Heart right ventricle (tissue), 16 donors: ENCODE data around the gene MGAT5B. TPM values are rescaled to one million over a fixed set of nuclear protein-coding genes. Genes with fewer than 3 reads are reported as not detected.

Source experiments
- ATAC-seq, 8 donors: fragments of 200-7000 bp; cut with Tn5 transposase; one replicate each; pipeline ENCODE4 v1.9.1; 2020; ENCODE audit warnings: mild to moderate bottlenecking in 8 of 8, moderate library complexity in 8 of 8, moderate number of reproducible peaks in 1 of 8
- DNase-seq, 2 donors: peaks; one replicate each; pipeline ENCODE4 v3.0.0-alpha.2; 2020
- H3K27ac ChIP-seq, 10 donors: fragments of 200-600 bp; sonication (generic) in 2 of 10; one replicate each; pipeline versions ENCODE4 v1.5.0 to v1.8.0; 2020 to 2022; ENCODE audit warnings: mild to moderate bottlenecking in 3 of 10
- H3K27me3 ChIP-seq, 7 donors: fragments of 200-600 bp; one replicate each; pipeline ENCODE4 v1.8.0; 2021 to 2022; ENCODE audit warnings: mild to moderate bottlenecking in 2 of 7
- H3K36me3 ChIP-seq, 9 donors: fragments of 200-600 bp; sonication (generic) in 1 of 9; one replicate each; pipeline versions ENCODE4 v1.5.0 to v1.8.0; 2020 to 2022; ENCODE audit warnings: mild to moderate bottlenecking in 2 of 9
- H3K4me1 ChIP-seq, 9 donors: fragments of 200-600 bp; sonication (generic) in 1 of 9; one replicate each; pipeline versions ENCODE4 v1.5.0 to v1.8.0; 2020 to 2022; ENCODE audit warnings: mild to moderate bottlenecking in 4 of 9
- H3K4me3 ChIP-seq, 10 donors: fragments of 200-600 bp; sonication (generic) in 2 of 10; one replicate each; pipeline versions ENCODE4 v1.5.0 to v1.8.0; 2020 to 2022; ENCODE audit warnings: mild to moderate bottlenecking in 7 of 10, moderate library complexity in 2 of 10
- H3K9me3 ChIP-seq, 11 donors: fragments of 200-600 bp in 10 of 11; sonication (generic) in 2 of 11; one replicate each; pipeline versions ENCODE4 v1.5.0 to v1.8.0; 2013 to 2022; ENCODE audit warnings: mild to moderate bottlenecking in 2 of 11, control low read depth in 1 of 11, moderate library complexity in 1 of 11
- CTCF ChIP-seq, 9 donors: fragments of 200-600 bp; sonication (generic) in 2 of 9; IDR thresholded peaks; one replicate each; pipeline versions ENCODE4 v1.5.0 to v1.8.0; 2021 to 2022; ENCODE audit warnings: antibody characterized with exemption in 9 of 9, mild to moderate bottlenecking in 5 of 9, moderate library complexity in 1 of 9
- WGBS, 2 donors: extraction: QIAGEN DNeasy Blood & Tissue Kit; methylation state at CpG; one replicate each; pipeline ENCODE4 v1.1.7; 2013; ENCODE audit warnings: inconsistent platforms in 1 of 2; 5-methylcytosine and 5-hydroxymethylcytosine counted together
- intact Hi-C, 10 donors: fragments of 100-400 bp; cut with DNase I; formaldehyde crosslinking; loops; one replicate each; pipeline versions ENCODE4 v1.11.1 to v1.14.2; 2022
- polyA plus RNA-seq, 2 donors: library from polyadenylated mRNA; stranded (reverse); fragments of 200-250 nt; gene quantifications; one replicate each; pipeline ENCODE4 v1.2.3, GENCODE V29; 2013
- total RNA-seq, 10 donors: library from RNA; stranded (reverse); fragmentation: NEBNext Ultra II Directional in 3 of 10; extraction: Animal tissue kit (Norgen Biotek cat#: 25700) in 3 of 10; gene quantifications; one replicate each; pipeline versions ENCODE4 v1.2.1 to v1.2.4, GENCODE V29; 2021 to 2023
- donor health status: Arrhythmogenic right ventricular cardiomyopathy.
- donor health status: ischemic (EF 13 %, LVEDD 7.1; RV severe dilation, severe dysfunction).
- donor health status: healthy with polysubstance abuse.
- donor health status: DM: no; HTN: yes; CAD: no.
- donor health status: DM: no; HTN: no; CAD: no.
- donor health status: ischemic (EF 25% LVEDD 6.9; RV normal size, moderate dysfunction).
- donor health status: ischemic (EF 25% LVEDD 5.7; RV mildly dilated, moderate dysfunction).
- donor health status: healthy.
- donor health status: DM: yes; HTN: yes; CAD: no.
- donor health status: Ischemic cardiomyopathy.
- donor health status: ischemic (EF 35%, LVEDD 5.7; RV mildly dilated, moderate dysfunction).
- donor health status: nonischemic (EF 11% LVEDD 7.7; RV severe dilation, severe dysfunction).
- donor health status: DM: yes; HTN: yes; CAD: no.
- donor health status: PGD.
- donor health status: ischemic (EF 29% LVEDD 5.4; RV normal size, mild dysfunction).
- donor health status: nonischemic (EF 23%, LVEDD 6.1; RV moderate dilation, normal function).

The MGAT5B gene
- total and polyA plus RNA-seq, 12 donors, result 0.09 to 0.29 (median 0.13) TPM; not detected in 8

- Histone ChIP-seq H3K4me1 (peaks cover 0 to 10% (median 5%) of the 10 kb centered on the region in 9 donors), H3K27me3 (peaks cover 0 to 12% (median 0%) of the 10 kb centered on the region in 7 donors), H3K4me3 (no peak overlapping the region), H3K36me3 (no peaks in the 10 kb centered on the region), H3K27ac (no peak overlapping the region), H3K9me3 (no peaks in the 10 kb centered on the region)
- DNase-seq (no peak), ATAC-seq (no peak)
- intact Hi-C loops, result no loop called here
- 91 to 92% methylated on average over 3 of the region's 3 CpGs for WGBS, 2 donors
- no peak for TF ChIP-seq CTCF (IDR thresholded peaks at IDR 0.05)
These were observed 60.9 kb downstream of the MGAT5B start for GRCh38 chr17:76929148-76929547.

GRCh38 chr17:76929601-76930000 is 61.4 kb downstream of the MGAT5B start:
- H3K9me3 ChIP-seq, result no peaks in the 10 kb centered on the region
- ATAC-seq, result no peak
- H3K36me3 ChIP-seq, result no peaks in the 10 kb centered on the region
- H3K4me1 ChIP-seq, result peaks cover 0 to 10% (median 5%) of the 10 kb centered on the region in 9 donors
- H3K4me3 ChIP-seq, result no peak overlapping the region
- H3K27ac ChIP-seq, result no peak overlapping the region
- no peak for TF ChIP-seq CTCF (IDR thresholded peaks at IDR 0.05)
- H3K27me3 ChIP-seq, result peaks cover 0 to 12% (median 0%) of the 10 kb centered on the region in 7 donors
- no peak for DNase-seq
- WGBS, 2 donors, result 52 to 66% methylated on average over 2 of the region's 2 CpGs
- intact Hi-C loops, result no loop called here

GRCh38 chr17:76930107-76930506 is 61.9 kb downstream of the MGAT5B start:
- H3K4me1 ChIP-seq, result peaks cover 0 to 10% (median 5%) of the 10 kb centered on the region in 9 donors
- H3K27me3 ChIP-seq, result peaks cover 0 to 12% (median 3%) of the 10 kb centered on the region in 7 donors
- H3K27ac ChIP-seq, result no peak overlapping the region
- intact Hi-C loops, result no loop called here
- DNase-seq, result no peak
- H3K9me3 ChIP-seq, result no peaks in the 10 kb centered on the region
- no peak overlapping the region for H3K4me3 ChIP-seq
- no peaks in the 10 kb centered on the region for H3K36me3 ChIP-seq
- 78 to 79% methylated on average over 6 of the region's 6 CpGs for WGBS, 2 donors
- no peak for TF ChIP-seq CTCF (IDR thresholded peaks at IDR 0.05)
- ATAC-seq, result no peak

GRCh38 chr17:76932402-76933333 is 64.5 kb downstream of the MGAT5B start:
- Histone ChIP-seq H3K4me3 (no peak overlapping the region), H3K36me3 (no peaks in the 10 kb centered on the region), H3K4me1 (no peaks in the 10 kb centered on the region), H3K27ac (no peak overlapping the region), H3K9me3 (no peaks in the 10 kb centered on the region), H3K27me3 (peaks cover 0 to 17% (median 0%) of the 10 kb centered on the region in 7 donors)
- no peak for TF ChIP-seq CTCF (IDR thresholded peaks at IDR 0.05)
- peak in 2 of 8 donors; percentile 46 to 61 for ATAC-seq
- intact Hi-C loops, result no loop called here
- no peak for DNase-seq
- WGBS, 2 donors, result 83 to 87% methylated on average over 36 of the region's 36 CpGs
